ENCODE measurements around the gene APOBEC3C. TPM values are rescaled to one million over a fixed set of nuclear protein-coding genes. Genes with fewer than 3 reads are reported as not detected.

The APOBEC3C gene
- polyA plus RNA-seq, 3 donors: 19.7 to 86.3 (median 69.4) TPM

- peak in 2 of 3 donors; percentile 23 to 37 for DNase-seq
- H3K4me1 ChIP-seq (ENCODE audit: control insufficient read depth in 1 of 2, insufficient read depth in 2 of 2, low read length in 2 of 2): peaks cover 62 to 72% of the 10 kb centered on the region in 2 donors
- Mint-ChIP-seq H3K27me3 (ENCODE audit: low read depth in 3 of 3) (peaks cover 3 to 12% (median 4%) of the 10 kb centered on the region in 3 donors), H3K4me3 (peak overlapping the region; percentile 56 to 62), H3K9me3 (peaks cover 0 to 5% (median 2%) of the 10 kb centered on the region in 7 donors), H3K27ac (peak overlapping the region in 6 of 7 donors; percentile 81 to 93 (median 85)), H3K36me3 (peaks cover 4 to 12% of the 10 kb centered on the region in 2 donors), H3K4me1 (peaks cover 65% of the 10 kb centered on the region)
- no peak for TF ChIP-seq CTCF (IDR thresholded peaks at IDR 0.05)
- H4K20me1 ChIP-seq (ENCODE audit: insufficient read depth, low read length): no peaks in the 10 kb centered on the region
- peak overlapping the region in 1 of 3 experiments; percentile 15 for H3K4me3 ChIP-seq (replicated peaks in 1 of 3; ENCODE audit: low read depth in 2 of 3, low read length in 3 of 3)
- H3K79me2 ChIP-seq (ENCODE audit: insufficient read depth, low read length): no peaks in the 10 kb centered on the region
- H3K9ac ChIP-seq (ENCODE audit: insufficient read depth, low read length, poor library complexity, severe bottlenecking): no peak overlapping the region
- no CpG with 5 or more reads among the region's 5 CpGs for WGBS (ENCODE audit: insufficient coverage)
- H2AFZ ChIP-seq (ENCODE audit: insufficient read depth, low read depth, low read length, poor library complexity, severe bottlenecking): no peak overlapping the region
- no peaks in the 10 kb centered on the region for H3K27me3 ChIP-seq (ENCODE audit: control insufficient read depth in 2 of 2, insufficient read depth in 2 of 2, low read length in 2 of 2)
- no peaks in the 10 kb centered on the region for H3K9me3 ChIP-seq (replicated peaks in 1 of 2; ENCODE audit: control insufficient read depth in 1 of 2, insufficient read depth in 1 of 2, low read length in 2 of 2)
- peak overlapping the region; percentile 25 to 66 for H3K27ac ChIP-seq (ENCODE audit: low read depth in 1 of 2, low read length in 2 of 2)
- H3K4me2 ChIP-seq (replicated peaks; ENCODE audit: extremely low read depth, low read length, poor library complexity, severe bottlenecking): peak overlapping the region; percentile 19
- intact Hi-C loops (cut with micrococcal nuclease): loop anchor here (2.0 to 5.0 kb wide), 2 partner anchors 35 to 46 kb away; no protein-coding TSS in a partner anchor
- no peaks in the 10 kb centered on the region for H3K36me3 ChIP-seq (replicated peaks in 1 of 2; ENCODE audit: control insufficient read depth in 1 of 2, insufficient read depth in 2 of 2, low read length in 2 of 2)
These were observed 41.5 kb upstream of the APOBEC3C start for GRCh38 chr22:38972558-38972957.

GRCh38 chr22:38973289-38974169 is 40.5 kb upstream of the APOBEC3C start:
- H3K4me1 Mint-ChIP-seq: peaks cover 56% of the 10 kb centered on the region
- Histone ChIP-seq H3K4me3 (replicated peaks in 1 of 3; ENCODE audit: low read depth in 2 of 3, low read length in 3 of 3) (no peak overlapping the region), H2AFZ (ENCODE audit: insufficient read depth, low read depth, low read length, poor library complexity, severe bottlenecking) (no peak overlapping the region), H3K79me2 (ENCODE audit: insufficient read depth, low read length) (no peaks in the 10 kb centered on the region), H3K36me3 (replicated peaks in 1 of 2; ENCODE audit: control insufficient read depth in 1 of 2, insufficient read depth in 2 of 2, low read length in 2 of 2) (no peaks in the 10 kb centered on the region), H3K4me2 (replicated peaks; ENCODE audit: extremely low read depth, low read length, poor library complexity, severe bottlenecking) (peak overlapping the region; percentile 9), H3K9me3 (replicated peaks in 1 of 2; ENCODE audit: control insufficient read depth in 1 of 2, insufficient read depth in 1 of 2, low read length in 2 of 2) (no peaks in the 10 kb centered on the region), H4K20me1 (ENCODE audit: insufficient read depth, low read length) (no peaks in the 10 kb centered on the region), H3K27me3 (ENCODE audit: control insufficient read depth in 2 of 2, insufficient read depth in 2 of 2, low read length in 2 of 2) (no peaks in the 10 kb centered on the region), H3K4me1 (ENCODE audit: control insufficient read depth in 1 of 2, insufficient read depth in 2 of 2, low read length in 2 of 2) (peaks cover 53 to 62% of the 10 kb centered on the region in 2 donors), H3K9ac (ENCODE audit: insufficient read depth, low read length, poor library complexity, severe bottlenecking) (no peak overlapping the region), H3K27ac (ENCODE audit: low read depth in 1 of 2, low read length in 2 of 2) (no peak overlapping the region)
- H3K27me3 Mint-ChIP-seq (ENCODE audit: low read depth in 3 of 3): peaks cover 6 to 12% (median 6%) of the 10 kb centered on the region in 3 donors
- peaks cover 4 to 12% of the 10 kb centered on the region in 2 donors for H3K36me3 Mint-ChIP-seq
- 45% methylated on average over 13 of the region's 15 CpGs for WGBS (ENCODE audit: insufficient coverage)
- intact Hi-C loops (cut with micrococcal nuclease): loop anchor here (2.0 to 5.0 kb wide), 2 partner anchors 36 to 47 kb away; no protein-coding TSS in a partner anchor
- peak; percentile 48 to 60 (median 56) for DNase-seq
- H3K9me3 Mint-ChIP-seq: peaks cover 0 to 8% (median 2%) of the 10 kb centered on the region in 7 donors
- H3K27ac Mint-ChIP-seq: peak overlapping the region in 5 of 7 donors; percentile 21 to 81 (median 69)
- no peak overlapping the region for H3K4me3 Mint-ChIP-seq
- TF ChIP-seq CTCF (IDR thresholded peaks at IDR 0.05): peak; percentile 95

Measured in CD14-positive monocyte (primary cell).